PC-3 (cell line): ENCODE data around the gene TNPO3. TPM values are rescaled to one million over a fixed set of nuclear protein-coding genes. Genes with fewer than 3 reads are reported as not detected.

ENCODE experiments used
- ATAC-seq: fragments of 200-7000 bp; cut with Tn5 transposase; 2 replicates; pipeline ENCODE4 v1.9.1; 2020; ENCODE audit warnings: mild to moderate bottlenecking, moderate library complexity
- BruUV-seq: library from RNA; stranded (reverse); fragments of 400-500 nt; replicated peaks from 2 replicates; lab custom pipeline; 2021; lab: Mats Ljungman, UMichigan
- CTCF ChIA-PET: fragments of 300-600 bp; sonication (Branson Sonifier 250); formaldehyde crosslinking; loops from one replicate; lab custom pipeline; 2022; ENCODE audit warnings: antibody characterized with exemption; lab: Charles Lee
- POLR2A ChIA-PET: fragments of 300-600 bp; sonication (Branson Sonifier 250); formaldehyde crosslinking; loops from one replicate; lab custom pipeline; 2022; ENCODE audit warnings: antibody characterized with exemption; ENCODE audit not compliant: unreplicated experiment; lab: Charles Lee
- DNase-seq: peaks from one replicate; pipeline ENCODE4 v3.0.0-alpha.2; 2015
- H2AFZ ChIP-seq: fragments of 300-600 bp; sonication (generic); 2 replicates; pipeline ENCODE4 v1.6.0; 2016; ENCODE audit warnings: antibody characterized with exemption, low read length
- H3F3A ChIP-seq: fragments of 300-600 bp; sonication (generic); one replicate; pipeline ENCODE4 v1.6.0; 2017; ENCODE audit warnings: antibody characterized with exemption, low read length, control low read depth, mild to moderate bottlenecking; ENCODE audit not compliant: unreplicated experiment
- H3K27ac ChIP-seq: fragments of 300-600 bp; sonication (generic); 2 replicates; pipeline ENCODE4 v1.5.1; 2016; ENCODE audit warnings: mild to moderate bottlenecking, low read length
- H3K27me3 ChIP-seq: fragments of 300-600 bp; sonication (generic); 2 replicates; pipeline ENCODE4 v1.6.1; 2016; ENCODE audit warnings: low read length, mixed read lengths
- H3K36me3 ChIP-seq: fragments of 300-600 bp; sonication (generic); 2 replicates; pipeline ENCODE4 v1.6.1; 2016; ENCODE audit warnings: low read depth, mixed run types, low read length, mixed read lengths
- H3K4me1 ChIP-seq: fragments of 300-600 bp; sonication (generic); 2 replicates; pipeline ENCODE4 v1.5.1; 2016; ENCODE audit warnings: low read length; ENCODE audit not compliant: insufficient read depth
- H3K4me2 ChIP-seq: fragments of 300-600 bp; sonication (generic); 2 replicates; pipeline ENCODE4 v1.6.0; 2016; ENCODE audit warnings: low read length
- H3K4me3 ChIP-seq: fragments of 300-600 bp; sonication (generic); 2 replicates; pipeline ENCODE4 v1.5.1; 2016; ENCODE audit warnings: mild to moderate bottlenecking, low read length, mixed read lengths
- H3K79me2 ChIP-seq: fragments of 300-600 bp; sonication (generic); 2 replicates; pipeline ENCODE4 v1.6.1; 2017; ENCODE audit warnings: low read length, mixed read lengths
- H3K9ac ChIP-seq: fragments of 300-600 bp; sonication (generic); 2 replicates; pipeline ENCODE4 v1.6.0; 2016; ENCODE audit warnings: mild to moderate bottlenecking, low read length
- H3K9me2 ChIP-seq: fragments of 300-600 bp; sonication (generic); replicated peaks from 2 replicates; pipeline ENCODE4 v1.6.1; 2016; ENCODE audit warnings: mixed run types, low read length, mixed read lengths
- H3K9me3 ChIP-seq: fragments of 300-600 bp; sonication (generic); 2 replicates; pipeline ENCODE4 v1.6.1; 2016; ENCODE audit warnings: low read length, mixed read lengths
- H4K20me1 ChIP-seq: fragments of 300-600 bp; sonication (generic); 2 replicates; pipeline ENCODE4 v1.6.1; 2016; ENCODE audit warnings: low read length, mixed read lengths
- EZH2 ChIP-seq: fragments of 300-600 bp; sonication (generic); IDR thresholded peaks from one replicate; pipeline ENCODE4 v1.6.1; 2017; ENCODE audit warnings: antibody characterized with exemption, mild to moderate bottlenecking, low read length; ENCODE audit not compliant: unreplicated experiment
- EZH2phosphoT487 ChIP-seq: fragments of 300-600 bp; sonication (generic); IDR thresholded peaks from 2 replicates; pipeline ENCODE4 v1.6.1; 2018; ENCODE audit warnings: mild to moderate bottlenecking, antibody characterized with exemption, low read length, borderline replicate concordance
- intact Hi-C: fragments of 100-400 bp; cut with micrococcal nuclease; formaldehyde crosslinking; loops from 2 replicates; pipeline ENCODE4 v1.9.0; 2023
- total RNA-seq: library from RNA; depleted of rRNA; stranded (reverse); fragments of >200 nt; gene quantifications from 2 replicates; pipeline ENCODE4 v1.2.3, GENCODE V29; 2014
- TF ChIP-seq, protein P1 (sequence below): fragments of 300-600 bp; sonication (generic); conservative IDR thresholded peaks from 2 replicates; pipeline ENCODE4 v1.5.1; 2017; ENCODE audit warnings: antibody characterized with exemption, low read depth, mild to moderate bottlenecking, low read length

The TNPO3 gene
- total RNA-seq, 1 experiment from 2014 or later: 55.9 TPM

- Histone ChIP-seq H2AFZ (no peak overlapping the region), H3K27ac (no peak overlapping the region), H3K9me2 (no peaks in the 10 kb centered on the region), H3K27me3 (no peaks in the 10 kb centered on the region), H3K9ac (no peak overlapping the region), H3K9me3 (no peaks in the 10 kb centered on the region), H3K36me3 (no peaks in the 10 kb centered on the region), H3K4me2 (no peak overlapping the region), H3K4me1 (no peaks in the 10 kb centered on the region), H3F3A (no peaks in the 10 kb centered on the region), H3K79me2 (no peaks in the 10 kb centered on the region), H4K20me1 (no peaks in the 10 kb centered on the region), H3K4me3 (no peak overlapping the region)
- ChIA-PET CTCF (no interaction called here), POLR2A (no interaction called here)
- DNase-seq: no peak
- no peak for ATAC-seq
- no TSS peak for BruUV-seq
- intact Hi-C loops: no loop called here
- TF ChIP-seq EZH2phosphoT487: no peak
- TF ChIP-seq, protein P1, sequence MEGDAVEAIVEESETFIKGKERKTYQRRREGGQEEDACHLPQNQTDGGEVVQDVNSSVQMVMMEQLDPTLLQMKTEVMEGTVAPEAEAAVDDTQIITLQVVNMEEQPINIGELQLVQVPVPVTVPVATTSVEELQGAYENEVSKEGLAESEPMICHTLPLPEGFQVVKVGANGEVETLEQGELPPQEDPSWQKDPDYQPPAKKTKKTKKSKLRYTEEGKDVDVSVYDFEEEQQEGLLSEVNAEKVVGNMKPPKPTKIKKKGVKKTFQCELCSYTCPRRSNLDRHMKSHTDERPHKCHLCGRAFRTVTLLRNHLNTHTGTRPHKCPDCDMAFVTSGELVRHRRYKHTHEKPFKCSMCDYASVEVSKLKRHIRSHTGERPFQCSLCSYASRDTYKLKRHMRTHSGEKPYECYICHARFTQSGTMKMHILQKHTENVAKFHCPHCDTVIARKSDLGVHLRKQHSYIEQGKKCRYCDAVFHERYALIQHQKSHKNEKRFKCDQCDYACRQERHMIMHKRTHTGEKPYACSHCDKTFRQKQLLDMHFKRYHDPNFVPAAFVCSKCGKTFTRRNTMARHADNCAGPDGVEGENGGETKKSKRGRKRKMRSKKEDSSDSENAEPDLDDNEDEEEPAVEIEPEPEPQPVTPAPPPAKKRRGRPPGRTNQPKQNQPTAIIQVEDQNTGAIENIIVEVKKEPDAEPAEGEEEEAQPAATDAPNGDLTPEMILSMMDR: no peak
- no peak for TF ChIP-seq EZH2
Measured at GRCh38 chr7:128928882-128929788, 125.8 kb downstream of the TNPO3 start.

- ChIA-PET CTCF (no interaction called here), POLR2A (no interaction called here)
- no peaks in the 10 kb centered on the region for H3K9me2 ChIP-seq
Measured at GRCh38 chr7:128928159-128928813, 126.6 kb downstream of the TNPO3 start.

More at GRCh38 chr7:128928159-128928813, 126.6 kb downstream of the TNPO3 start:
- no peak for ATAC-seq
- BruUV-seq: no TSS peak
- Histone ChIP-seq H3K27me3 (no peaks in the 10 kb centered on the region), H3K9me3 (no peaks in the 10 kb centered on the region), H3K4me3 (no peak overlapping the region), H3K79me2 (no peaks in the 10 kb centered on the region), H3F3A (no peaks in the 10 kb centered on the region), H3K27ac (no peak overlapping the region), H2AFZ (no peak overlapping the region), H4K20me1 (no peaks in the 10 kb centered on the region), H3K4me1 (no peaks in the 10 kb centered on the region), H3K36me3 (no peaks in the 10 kb centered on the region), H3K9ac (no peak overlapping the region), H3K4me2 (no peak overlapping the region)
- intact Hi-C loops: no loop called here
- no peak for DNase-seq
- TF ChIP-seq EZH2 (no peak), EZH2phosphoT487 (no peak)
- TF ChIP-seq, protein P1: no peak
